Neural progenitor cell (in vitro differentiated cells): ENCODE results near the gene LRRN3. TPM values are rescaled to one million over a fixed set of nuclear protein-coding genes. Genes with fewer than 3 reads are reported as not detected.

Experiments
- DNase-seq: peaks from one replicate; pipeline ENCODE4 v3.0.0-alpha.2; 2016; ENCODE audit warnings: low spot score
- H2AFZ ChIP-seq: fragments of 200-600 bp; sonication (generic); replicated peaks from 2 replicates; pipeline ENCODE4 v1.6.1; 2016; ENCODE audit warnings: antibody characterized with exemption
- H3F3A ChIP-seq: fragments of 200-600 bp; sonication (generic); 2 replicates; pipeline ENCODE4 v1.6.1; 2016; ENCODE audit warnings: antibody characterized with exemption, low read depth
- H3K27ac ChIP-seq: fragments of 200-600 bp; sonication (generic); 2 replicates; pipeline ENCODE4 v1.5.1; 2016; ENCODE audit warnings: mild to moderate bottlenecking
- H3K27me3 ChIP-seq: fragments of 200-600 bp; sonication (generic); 2 replicates; pipeline ENCODE4 v1.6.1; 2016; ENCODE audit warnings: mild to moderate bottlenecking, moderate library complexity
- H3K36me3 ChIP-seq: fragments of 200-600 bp; sonication (generic); 2 replicates; pipeline ENCODE4 v1.5.1; 2016
- H3K4me1 ChIP-seq: fragments of 200-600 bp; sonication (generic); 2 replicates; pipeline ENCODE4 v1.6.1; 2016; ENCODE audit warnings: mixed run types
- H3K4me2 ChIP-seq: fragments of 200-600 bp; sonication (generic); 2 replicates; pipeline ENCODE4 v1.6.1; 2016
- H3K4me3 ChIP-seq: fragments of 200-600 bp; sonication (generic); 2 replicates; pipeline ENCODE4 v1.5.1; 2016
- H3K79me2 ChIP-seq: fragments of 200-600 bp; sonication (generic); 2 replicates; pipeline ENCODE4 v1.6.1; 2016; ENCODE audit warnings: low read depth
- H3K9ac ChIP-seq: fragments of 200-600 bp; sonication (generic); 2 replicates; pipeline ENCODE4 v1.6.1; 2016
- H3K9me3 ChIP-seq: fragments of 200-600 bp; sonication (generic); 2 replicates; pipeline ENCODE4 v1.5.1; 2016; ENCODE audit warnings: low read depth
- H4K20me1 ChIP-seq: fragments of 200-600 bp; sonication (generic); 2 replicates; pipeline ENCODE4 v1.6.1; 2016; ENCODE audit warnings: low read depth
- H3K27ac Mint-ChIP-seq: 3 replicates; pipeline ENCODE4 v1.8.0; 2021; ENCODE audit warnings: mixed read lengths
- H3K27me3 Mint-ChIP-seq: 2 replicates; pipeline ENCODE4 v1.8.0; 2022; ENCODE audit warnings: low read depth, mild to moderate bottlenecking, inconsistent platforms, moderate library complexity, mixed read lengths; ENCODE audit not compliant: insufficient read depth
- H3K36me3 Mint-ChIP-seq: 3 replicates; pipeline ENCODE4 v1.8.0; 2021; ENCODE audit warnings: mixed read lengths
- H3K4me1 Mint-ChIP-seq: 3 replicates; pipeline ENCODE4 v1.8.0; 2021; ENCODE audit warnings: mixed read lengths
- H3K4me3 Mint-ChIP-seq: 3 replicates; pipeline ENCODE4 v1.8.0; 2021; ENCODE audit warnings: mild to moderate bottlenecking, moderate library complexity, mixed read lengths
- H3K9me3 Mint-ChIP-seq: 3 replicates; pipeline ENCODE4 v1.8.0; 2020; ENCODE audit warnings: mixed read lengths
- EZH2 ChIP-seq: fragments of 200-600 bp; sonication (generic); IDR thresholded peaks from 2 replicates; pipeline ENCODE4 v1.6.1; 2017; ENCODE audit warnings: antibody characterized with exemption, mild to moderate bottlenecking, moderate library complexity
- EZH2phosphoT487 ChIP-seq: fragments of 200-600 bp; sonication (generic); IDR thresholded peaks from 2 replicates; pipeline ENCODE4 v1.6.1; 2017; ENCODE audit warnings: antibody characterized with exemption
- total RNA-seq: library from RNA; depleted of rRNA; stranded (reverse); fragments of >200 nt; gene quantifications from 2 replicates; pipeline ENCODE4 v1.2.3, GENCODE V29; 2015; ENCODE audit warnings: low replicate concordance
- TF ChIP-seq, protein P1 (sequence below): fragments of 200-600 bp; sonication (generic); IDR thresholded peaks from 2 replicates; pipeline ENCODE4 v1.5.1; 2017; ENCODE audit warnings: antibody characterized with exemption, mild to moderate bottlenecking

Gene LRRN3
- total RNA-seq, 1 donor from 2014 or later, result 2.4 TPM

DNA sequence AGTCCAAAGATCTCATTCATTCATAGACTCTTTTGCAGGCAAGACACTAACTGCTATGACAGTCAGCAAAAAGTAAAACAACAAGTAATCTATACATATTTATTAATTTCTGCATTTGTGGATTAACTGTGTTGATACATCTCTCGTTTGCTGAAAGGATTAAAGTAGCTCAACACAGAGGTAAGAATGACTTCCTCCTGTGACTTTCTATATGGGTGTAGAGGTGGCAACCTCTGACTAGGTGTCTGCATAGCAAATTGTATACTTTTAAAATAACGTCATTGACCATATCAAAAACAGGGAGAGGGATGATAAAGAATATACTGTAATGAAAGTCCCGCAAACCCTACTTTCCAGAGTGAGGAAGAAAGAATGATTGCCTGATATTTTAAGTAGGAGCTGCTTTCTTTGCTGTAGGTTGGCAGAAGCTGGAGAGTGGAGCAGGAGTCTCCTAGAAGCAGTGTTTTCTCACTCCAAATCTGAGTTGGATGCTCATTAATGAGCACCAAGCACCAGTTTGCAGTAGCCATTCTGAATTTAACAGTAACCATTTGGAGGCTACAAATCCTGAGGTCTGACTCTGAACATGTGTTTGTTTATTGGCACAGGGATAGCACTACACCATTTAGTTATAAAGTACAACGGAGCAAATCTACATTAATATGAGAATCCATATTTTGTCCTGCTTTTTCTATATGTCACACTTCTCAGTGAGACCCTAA is 9.2 kb upstream of the LRRN3 start:
- Histone ChIP-seq H3K79me2 (no peaks in the 10 kb centered on the region), H3K27ac (no peak overlapping the region), H4K20me1 (no peaks in the 10 kb centered on the region), H3K4me2 (no peak overlapping the region), H3K36me3 (no peaks in the 10 kb centered on the region), H3F3A (no peaks in the 10 kb centered on the region), H3K4me3 (no peak overlapping the region), H3K9ac (no peak overlapping the region), H2AFZ (no peak overlapping the region), H3K4me1 (peaks cover 11% of the 10 kb centered on the region), H3K9me3 (no peaks in the 10 kb centered on the region), H3K27me3 (no peaks in the 10 kb centered on the region)
- TF ChIP-seq, protein P1, sequence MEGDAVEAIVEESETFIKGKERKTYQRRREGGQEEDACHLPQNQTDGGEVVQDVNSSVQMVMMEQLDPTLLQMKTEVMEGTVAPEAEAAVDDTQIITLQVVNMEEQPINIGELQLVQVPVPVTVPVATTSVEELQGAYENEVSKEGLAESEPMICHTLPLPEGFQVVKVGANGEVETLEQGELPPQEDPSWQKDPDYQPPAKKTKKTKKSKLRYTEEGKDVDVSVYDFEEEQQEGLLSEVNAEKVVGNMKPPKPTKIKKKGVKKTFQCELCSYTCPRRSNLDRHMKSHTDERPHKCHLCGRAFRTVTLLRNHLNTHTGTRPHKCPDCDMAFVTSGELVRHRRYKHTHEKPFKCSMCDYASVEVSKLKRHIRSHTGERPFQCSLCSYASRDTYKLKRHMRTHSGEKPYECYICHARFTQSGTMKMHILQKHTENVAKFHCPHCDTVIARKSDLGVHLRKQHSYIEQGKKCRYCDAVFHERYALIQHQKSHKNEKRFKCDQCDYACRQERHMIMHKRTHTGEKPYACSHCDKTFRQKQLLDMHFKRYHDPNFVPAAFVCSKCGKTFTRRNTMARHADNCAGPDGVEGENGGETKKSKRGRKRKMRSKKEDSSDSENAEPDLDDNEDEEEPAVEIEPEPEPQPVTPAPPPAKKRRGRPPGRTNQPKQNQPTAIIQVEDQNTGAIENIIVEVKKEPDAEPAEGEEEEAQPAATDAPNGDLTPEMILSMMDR, result no peak
- TF ChIP-seq EZH2phosphoT487, result no peak
- TF ChIP-seq EZH2, result no peak
- H3K4me3 Mint-ChIP-seq, result no peak overlapping the region
- H3K4me1 Mint-ChIP-seq, result peaks cover 18% of the 10 kb centered on the region
- H3K9me3 Mint-ChIP-seq, result no peaks in the 10 kb centered on the region
- H3K36me3 Mint-ChIP-seq, result no peaks in the 10 kb centered on the region
- DNase-seq, result no peak
- H3K27me3 Mint-ChIP-seq, result no peaks in the 10 kb centered on the region
- H3K27ac Mint-ChIP-seq, result peak overlapping the region; percentile 44

DNA sequence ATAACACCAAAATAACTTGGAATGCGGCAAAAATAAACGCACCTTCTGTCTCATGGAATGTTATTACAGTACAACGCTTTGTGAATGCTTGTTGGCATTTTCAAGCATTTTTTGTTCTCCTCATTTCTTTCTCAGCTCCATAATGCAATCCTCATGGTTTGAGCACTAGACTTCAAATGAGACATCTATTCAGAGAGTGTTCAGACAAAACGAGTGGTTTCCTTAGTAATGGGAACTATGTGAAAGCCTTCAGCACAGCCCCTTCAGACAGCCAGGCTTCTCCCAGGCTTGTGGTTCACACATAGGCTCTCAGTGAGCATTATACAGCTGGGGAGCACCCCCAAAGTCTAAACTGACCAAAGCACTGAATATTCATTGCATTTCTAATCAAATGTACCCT is 8.6 kb upstream of the LRRN3 start:
- H3K27ac Mint-ChIP-seq, result peak overlapping the region; percentile 96
- H2AFZ ChIP-seq, result no peak overlapping the region
- peaks cover 11% of the 10 kb centered on the region for H3K4me1 ChIP-seq
- peak overlapping the region; percentile 25 for H3K4me3 Mint-ChIP-seq
- H3K9ac ChIP-seq, result no peak overlapping the region
- H3K27ac ChIP-seq, result no peak overlapping the region
- no peak overlapping the region for H3K4me2 ChIP-seq
- H3F3A ChIP-seq, result no peaks in the 10 kb centered on the region
- H3K9me3 ChIP-seq, result no peaks in the 10 kb centered on the region
- H3K79me2 ChIP-seq, result no peaks in the 10 kb centered on the region
- H3K36me3 Mint-ChIP-seq, result no peaks in the 10 kb centered on the region
- peaks cover 18% of the 10 kb centered on the region for H3K4me1 Mint-ChIP-seq
- H3K9me3 Mint-ChIP-seq, result no peaks in the 10 kb centered on the region
- no peaks in the 10 kb centered on the region for H3K27me3 ChIP-seq
- no peaks in the 10 kb centered on the region for H3K27me3 Mint-ChIP-seq
- H3K4me3 ChIP-seq, result no peak overlapping the region
- TF ChIP-seq EZH2phosphoT487, result no peak
- no peaks in the 10 kb centered on the region for H3K36me3 ChIP-seq
- no peaks in the 10 kb centered on the region for H4K20me1 ChIP-seq
- DNase-seq, result peak; percentile 34

DNA sequence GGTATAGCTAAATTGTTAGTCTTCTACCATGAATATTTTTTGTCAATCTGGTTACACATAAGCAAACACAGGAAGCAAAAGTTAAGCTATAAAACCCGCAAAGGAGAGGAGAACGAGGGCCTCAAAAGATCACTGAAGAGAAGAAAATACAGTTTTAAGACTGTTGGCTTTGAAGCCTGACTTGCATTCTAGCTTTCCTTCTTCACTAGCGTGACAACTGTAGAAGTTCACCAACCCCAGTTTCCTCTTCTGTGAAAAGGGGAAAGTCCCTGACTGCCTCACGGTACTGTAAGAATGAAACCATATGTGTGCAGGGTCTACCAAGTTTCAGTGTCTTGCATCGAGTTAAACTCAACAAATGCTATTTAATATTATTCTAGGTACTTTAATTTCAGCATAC is 7.5 kb upstream of the LRRN3 start:
- H3K4me3 Mint-ChIP-seq, result no peak overlapping the region
- no peak for DNase-seq
- Histone ChIP-seq H3K27me3 (no peaks in the 10 kb centered on the region), H3K36me3 (no peaks in the 10 kb centered on the region), H3F3A (no peaks in the 10 kb centered on the region), H2AFZ (no peak overlapping the region), H3K4me1 (peaks cover 11% of the 10 kb centered on the region), H3K4me2 (no peak overlapping the region), H4K20me1 (no peaks in the 10 kb centered on the region), H3K27ac (no peak overlapping the region), H3K79me2 (no peaks in the 10 kb centered on the region), H3K9ac (no peak overlapping the region), H3K9me3 (no peaks in the 10 kb centered on the region), H3K4me3 (no peak overlapping the region)
- H3K27ac Mint-ChIP-seq, result no peak overlapping the region
- no peaks in the 10 kb centered on the region for H3K36me3 Mint-ChIP-seq
- no peaks in the 10 kb centered on the region for H3K27me3 Mint-ChIP-seq
- no peaks in the 10 kb centered on the region for H3K9me3 Mint-ChIP-seq
- peaks cover 18% of the 10 kb centered on the region for H3K4me1 Mint-ChIP-seq
- TF ChIP-seq EZH2phosphoT487, result no peak
- TF ChIP-seq EZH2, result no peak
- TF ChIP-seq, protein P1, result no peak

DNA sequence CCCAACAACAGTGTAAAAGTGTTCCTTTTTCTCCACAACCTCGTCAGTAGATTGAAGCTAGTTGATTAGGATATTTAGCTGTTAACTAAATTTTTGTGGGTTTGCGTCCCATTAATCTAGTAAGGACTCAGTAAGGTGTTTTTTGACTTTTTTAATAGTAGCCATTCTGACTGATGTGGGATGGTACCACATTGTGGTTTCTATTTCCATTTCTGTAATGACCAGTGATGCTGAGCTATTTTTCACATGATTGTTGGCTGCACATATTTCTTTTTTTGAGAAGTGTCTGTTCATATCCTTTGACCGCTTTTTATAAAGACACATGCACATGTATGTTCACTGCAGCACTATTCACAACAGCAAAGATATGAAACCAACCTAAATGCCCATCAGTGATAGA is 5.6 kb upstream of the LRRN3 start:
- no peak for DNase-seq
- no peak overlapping the region for H3K27ac ChIP-seq
- H3K9ac ChIP-seq, result no peak overlapping the region
- H3K9me3 Mint-ChIP-seq, result no peaks in the 10 kb centered on the region
- H3K79me2 ChIP-seq, result no peaks in the 10 kb centered on the region
- H3K27ac Mint-ChIP-seq, result no peak overlapping the region
- peaks cover 13% of the 10 kb centered on the region for H3K4me1 ChIP-seq
- no peaks in the 10 kb centered on the region for H3K27me3 ChIP-seq
- no peak overlapping the region for H3K4me3 Mint-ChIP-seq
- no peaks in the 10 kb centered on the region for H4K20me1 ChIP-seq
- no peaks in the 10 kb centered on the region for H3K36me3 Mint-ChIP-seq
- no peak overlapping the region for H2AFZ ChIP-seq
- TF ChIP-seq, protein P1, result no peak
- TF ChIP-seq EZH2phosphoT487, result no peak
- no peak for TF ChIP-seq EZH2
- no peaks in the 10 kb centered on the region for H3K36me3 ChIP-seq
- no peak overlapping the region for H3K4me3 ChIP-seq
- no peaks in the 10 kb centered on the region for H3K27me3 Mint-ChIP-seq
- no peaks in the 10 kb centered on the region for H3K9me3 ChIP-seq
- no peak overlapping the region for H3K4me2 ChIP-seq
- no peaks in the 10 kb centered on the region for H3F3A ChIP-seq
- H3K4me1 Mint-ChIP-seq, result peaks cover 23% of the 10 kb centered on the region
